ENCODE measurements around the gene MISP. TPM values are rescaled to one million over a fixed set of nuclear protein-coding genes. Genes with fewer than 3 reads are reported as not detected.

Gene MISP
- total and polyA plus RNA-seq, 2 of the 13 experiments (the other 11 are each of a cell fraction or from before 2014, with no cell fraction given), result 0.67 to 1.3 TPM

DNA sequence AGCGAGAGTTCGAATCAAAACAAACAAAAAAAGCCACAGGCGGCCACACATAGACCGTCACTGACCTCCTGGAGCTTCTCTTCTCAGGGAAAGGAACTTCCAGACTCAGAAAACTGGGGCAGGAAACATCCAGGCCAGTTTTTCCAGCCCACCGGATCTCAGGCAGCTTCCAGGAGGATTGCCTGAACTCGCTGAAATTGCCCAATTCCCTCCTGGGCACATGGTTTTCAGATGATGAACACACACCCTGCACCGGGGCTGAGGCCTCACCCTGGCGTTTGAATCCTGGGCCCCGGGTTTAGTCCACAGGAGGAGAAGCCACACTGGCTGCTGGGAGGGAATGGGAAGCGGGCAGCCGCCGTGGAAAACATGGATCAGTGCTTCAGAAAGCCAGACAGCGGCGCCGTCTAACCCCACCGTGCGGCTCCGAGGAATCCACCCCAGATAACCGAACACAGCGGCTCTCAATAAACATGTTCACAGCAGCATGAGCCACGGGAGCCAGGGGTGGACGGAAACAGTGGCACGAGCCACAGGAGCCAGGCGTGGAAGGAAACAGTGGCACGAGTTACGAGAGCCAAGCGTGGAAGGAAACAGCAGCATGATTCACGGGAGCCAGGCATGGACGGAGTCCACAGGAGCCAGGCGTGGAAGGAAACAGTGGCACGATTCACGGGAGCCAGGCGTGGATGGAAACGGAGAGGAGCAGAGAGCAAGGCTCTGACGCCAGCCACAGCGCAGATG is 28.2 kb downstream of the MISP start (continued):
- TF ChIP-seq, protein P1, sequence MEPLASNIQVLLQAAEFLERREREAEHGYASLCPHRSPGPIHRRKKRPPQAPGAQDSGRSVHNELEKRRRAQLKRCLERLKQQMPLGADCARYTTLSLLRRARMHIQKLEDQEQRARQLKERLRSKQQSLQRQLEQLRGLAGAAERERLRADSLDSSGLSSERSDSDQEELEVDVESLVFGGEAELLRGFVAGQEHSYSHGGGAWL (CRISPR knock-in tag; IDR thresholded peaks at IDR 0.05), result peak; percentile 87
- TF ChIP-seq, protein P2, sequence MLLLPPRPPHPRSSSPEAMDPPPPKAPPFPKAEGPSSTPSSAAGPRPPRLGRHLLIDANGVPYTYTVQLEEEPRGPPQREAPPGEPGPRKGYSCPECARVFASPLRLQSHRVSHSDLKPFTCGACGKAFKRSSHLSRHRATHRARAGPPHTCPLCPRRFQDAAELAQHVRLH (CRISPR knock-in tag; IDR thresholded peaks at IDR 0.05; ENCODE audit: borderline replicate concordance, low read depth), result peak; percentile 90; the same call in 1 of the 2 replicates
- TF ChIP-seq, protein P3, sequence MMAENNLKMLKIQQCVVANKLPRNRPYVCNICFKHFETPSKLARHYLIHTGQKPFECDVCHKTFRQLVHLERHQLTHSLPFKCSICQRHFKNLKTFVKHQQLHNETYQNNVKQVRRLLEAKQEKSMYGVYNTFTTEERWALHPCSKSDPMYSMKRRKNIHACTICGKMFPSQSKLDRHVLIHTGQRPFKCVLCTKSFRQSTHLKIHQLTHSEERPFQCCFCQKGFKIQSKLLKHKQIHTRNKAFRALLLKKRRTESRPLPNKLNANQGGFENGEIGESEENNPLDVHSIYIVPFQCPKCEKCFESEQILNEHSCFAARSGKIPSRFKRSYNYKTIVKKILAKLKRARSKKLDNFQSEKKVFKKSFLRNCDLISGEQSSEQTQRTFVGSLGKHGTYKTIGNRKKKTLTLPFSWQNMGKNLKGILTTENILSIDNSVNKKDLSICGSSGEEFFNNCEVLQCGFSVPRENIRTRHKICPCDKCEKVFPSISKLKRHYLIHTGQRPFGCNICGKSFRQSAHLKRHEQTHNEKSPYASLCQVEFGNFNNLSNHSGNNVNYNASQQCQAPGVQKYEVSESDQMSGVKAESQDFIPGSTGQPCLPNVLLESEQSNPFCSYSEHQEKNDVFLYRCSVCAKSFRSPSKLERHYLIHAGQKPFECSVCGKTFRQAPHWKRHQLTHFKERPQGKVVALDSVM (CRISPR knock-in tag; IDR thresholded peaks at IDR 0.05), result peak; percentile 48; the same call in 1 of the 2 replicates
- peak; percentile 74; the same call in 1 of the 2 replicates for TF ChIP-seq PITX1 (CRISPR knock-in tag; IDR thresholded peaks at IDR 0.05)
- TF ChIP-seq, protein P4, sequence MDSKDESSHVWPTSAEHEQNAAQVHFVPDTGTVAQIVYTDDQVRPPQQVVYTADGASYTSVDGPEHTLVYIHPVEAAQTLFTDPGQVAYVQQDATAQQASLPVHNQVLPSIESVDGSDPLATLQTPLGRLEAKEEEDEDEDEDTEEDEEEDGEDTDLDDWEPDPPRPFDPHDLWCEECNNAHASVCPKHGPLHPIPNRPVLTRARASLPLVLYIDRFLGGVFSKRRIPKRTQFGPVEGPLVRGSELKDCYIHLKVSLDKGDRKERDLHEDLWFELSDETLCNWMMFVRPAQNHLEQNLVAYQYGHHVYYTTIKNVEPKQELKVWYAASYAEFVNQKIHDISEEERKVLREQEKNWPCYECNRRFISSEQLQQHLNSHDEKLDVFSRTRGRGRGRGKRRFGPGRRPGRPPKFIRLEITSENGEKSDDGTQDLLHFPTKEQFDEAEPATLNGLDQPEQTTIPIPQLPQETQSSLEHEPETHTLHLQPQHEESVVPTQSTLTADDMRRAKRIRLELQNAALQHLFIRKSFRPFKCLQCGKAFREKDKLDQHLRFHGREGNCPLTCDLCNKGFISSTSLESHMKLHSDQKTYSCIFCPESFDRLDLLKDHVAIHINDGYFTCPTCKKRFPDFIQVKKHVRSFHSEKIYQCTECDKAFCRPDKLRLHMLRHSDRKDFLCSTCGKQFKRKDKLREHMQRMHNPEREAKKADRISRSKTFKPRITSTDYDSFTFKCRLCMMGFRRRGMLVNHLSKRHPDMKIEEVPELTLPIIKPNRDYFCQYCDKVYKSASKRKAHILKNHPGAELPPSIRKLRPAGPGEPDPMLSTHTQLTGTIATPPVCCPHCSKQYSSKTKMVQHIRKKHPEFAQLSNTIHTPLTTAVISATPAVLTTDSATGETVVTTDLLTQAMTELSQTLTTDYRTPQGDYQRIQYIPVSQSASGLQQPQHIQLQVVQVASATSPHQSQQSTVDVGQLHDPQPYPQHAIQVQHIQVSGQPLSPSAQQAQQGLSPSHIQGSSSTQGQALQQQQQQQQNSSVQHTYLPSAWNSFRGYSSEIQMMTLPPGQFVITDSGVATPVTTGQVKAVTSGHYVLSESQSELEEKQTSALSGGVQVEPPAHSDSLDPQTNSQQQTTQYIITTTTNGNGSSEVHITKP (CRISPR knock-in tag; IDR thresholded peaks at IDR 0.05; ENCODE audit: low read depth), result no peak
- no peak for TF ChIP-seq NPAS2 (CRISPR knock-in tag; IDR thresholded peaks at IDR 0.05; ENCODE audit: borderline replicate concordance)
- TF ChIP-seq ZNF766 (CRISPR knock-in tag; IDR thresholded peaks at IDR 0.05; ENCODE audit: borderline replicate concordance), result peak; percentile 87; the same call in 1 of the 2 replicates
- TF ChIP-seq NR2C2 (CRISPR knock-in tag; IDR thresholded peaks at IDR 0.05; ENCODE audit: borderline replicate concordance), result peak; percentile 16; the same call in 1 of the 2 replicates
- TF ChIP-seq DMAP1 (CRISPR knock-in tag; IDR thresholded peaks at IDR 0.05), result peak; percentile 81
- TF ChIP-seq, protein P5, sequence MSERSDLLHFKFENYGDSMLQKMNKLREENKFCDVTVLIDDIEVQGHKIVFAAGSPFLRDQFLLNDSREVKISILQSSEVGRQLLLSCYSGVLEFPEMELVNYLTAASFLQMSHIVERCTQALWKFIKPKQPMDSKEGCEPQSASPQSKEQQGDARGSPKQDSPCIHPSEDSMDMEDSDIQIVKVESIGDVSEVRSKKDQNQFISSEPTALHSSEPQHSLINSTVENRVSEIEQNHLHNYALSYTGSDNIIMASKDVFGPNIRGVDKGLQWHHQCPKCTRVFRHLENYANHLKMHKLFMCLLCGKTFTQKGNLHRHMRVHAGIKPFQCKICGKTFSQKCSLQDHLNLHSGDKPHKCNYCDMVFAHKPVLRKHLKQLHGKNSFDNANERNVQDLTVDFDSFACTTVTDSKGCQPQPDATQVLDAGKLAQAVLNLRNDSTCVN (CRISPR knock-in tag; IDR thresholded peaks at IDR 0.05; ENCODE audit: borderline replicate concordance), result peak; percentile 71; the same call in 1 of the 2 replicates
- TF ChIP-seq SP5 (CRISPR knock-in tag; IDR thresholded peaks at IDR 0.05; ENCODE audit: borderline replicate concordance, low read depth), result peak; percentile 38; the same call in 1 of the 2 replicates
- no peak for TF ChIP-seq ZNF337 (CRISPR knock-in tag; IDR thresholded peaks at IDR 0.05; ENCODE audit: borderline replicate concordance, low read depth)
- TF ChIP-seq, protein P6, sequence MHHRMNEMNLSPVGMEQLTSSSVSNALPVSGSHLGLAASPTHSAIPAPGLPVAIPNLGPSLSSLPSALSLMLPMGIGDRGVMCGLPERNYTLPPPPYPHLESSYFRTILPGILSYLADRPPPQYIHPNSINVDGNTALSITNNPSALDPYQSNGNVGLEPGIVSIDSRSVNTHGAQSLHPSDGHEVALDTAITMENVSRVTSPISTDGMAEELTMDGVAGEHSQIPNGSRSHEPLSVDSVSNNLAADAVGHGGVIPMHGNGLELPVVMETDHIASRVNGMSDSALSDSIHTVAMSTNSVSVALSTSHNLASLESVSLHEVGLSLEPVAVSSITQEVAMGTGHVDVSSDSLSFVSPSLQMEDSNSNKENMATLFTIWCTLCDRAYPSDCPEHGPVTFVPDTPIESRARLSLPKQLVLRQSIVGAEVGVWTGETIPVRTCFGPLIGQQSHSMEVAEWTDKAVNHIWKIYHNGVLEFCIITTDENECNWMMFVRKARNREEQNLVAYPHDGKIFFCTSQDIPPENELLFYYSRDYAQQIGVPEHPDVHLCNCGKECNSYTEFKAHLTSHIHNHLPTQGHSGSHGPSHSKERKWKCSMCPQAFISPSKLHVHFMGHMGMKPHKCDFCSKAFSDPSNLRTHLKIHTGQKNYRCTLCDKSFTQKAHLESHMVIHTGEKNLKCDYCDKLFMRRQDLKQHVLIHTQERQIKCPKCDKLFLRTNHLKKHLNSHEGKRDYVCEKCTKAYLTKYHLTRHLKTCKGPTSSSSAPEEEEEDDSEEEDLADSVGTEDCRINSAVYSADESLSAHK (CRISPR knock-in tag; IDR thresholded peaks at IDR 0.05; ENCODE audit: borderline replicate concordance), result peak; percentile 63; the same call in 1 of the 2 replicates
- TF ChIP-seq, protein P7, sequence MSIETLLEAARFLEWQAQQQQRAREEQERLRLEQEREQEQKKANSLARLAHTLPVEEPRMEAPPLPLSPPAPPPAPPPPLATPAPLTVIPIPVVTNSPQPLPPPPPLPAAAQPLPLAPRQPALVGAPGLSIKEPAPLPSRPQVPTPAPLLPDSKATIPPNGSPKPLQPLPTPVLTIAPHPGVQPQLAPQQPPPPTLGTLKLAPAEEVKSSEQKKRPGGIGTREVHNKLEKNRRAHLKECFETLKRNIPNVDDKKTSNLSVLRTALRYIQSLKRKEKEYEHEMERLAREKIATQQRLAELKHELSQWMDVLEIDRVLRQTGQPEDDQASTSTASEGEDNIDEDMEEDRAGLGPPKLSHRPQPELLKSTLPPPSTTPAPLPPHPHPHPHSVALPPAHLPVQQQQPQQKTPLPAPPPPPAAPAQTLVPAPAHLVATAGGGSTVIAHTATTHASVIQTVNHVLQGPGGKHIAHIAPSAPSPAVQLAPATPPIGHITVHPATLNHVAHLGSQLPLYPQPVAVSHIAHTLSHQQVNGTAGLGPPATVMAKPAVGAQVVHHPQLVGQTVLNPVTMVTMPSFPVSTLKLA (IDR thresholded peaks at IDR 0.05), result 0 out of 2 replicates have a peak, but pooled peaks have one; percentile 49
- 0 out of 2 replicates have a peak, but pooled peaks have one; percentile 29 for TF ChIP-seq MLLT10 (CRISPR knock-in tag; IDR thresholded peaks at IDR 0.05)

Data from HepG2 (cell line).